NCI-H2196 treated with DMSO at 0.1 percent for 48 hours (cell line): ENCODE measurements around the gene ARHGAP26.

ENCODE experiments used
- DNase-seq: peaks from one replicate; lab custom pipeline; 2025; ENCODE audit not compliant: unreplicated experiment; lab: John Stamatoyannopoulos, UW

Gene ARHGAP26

DNA sequence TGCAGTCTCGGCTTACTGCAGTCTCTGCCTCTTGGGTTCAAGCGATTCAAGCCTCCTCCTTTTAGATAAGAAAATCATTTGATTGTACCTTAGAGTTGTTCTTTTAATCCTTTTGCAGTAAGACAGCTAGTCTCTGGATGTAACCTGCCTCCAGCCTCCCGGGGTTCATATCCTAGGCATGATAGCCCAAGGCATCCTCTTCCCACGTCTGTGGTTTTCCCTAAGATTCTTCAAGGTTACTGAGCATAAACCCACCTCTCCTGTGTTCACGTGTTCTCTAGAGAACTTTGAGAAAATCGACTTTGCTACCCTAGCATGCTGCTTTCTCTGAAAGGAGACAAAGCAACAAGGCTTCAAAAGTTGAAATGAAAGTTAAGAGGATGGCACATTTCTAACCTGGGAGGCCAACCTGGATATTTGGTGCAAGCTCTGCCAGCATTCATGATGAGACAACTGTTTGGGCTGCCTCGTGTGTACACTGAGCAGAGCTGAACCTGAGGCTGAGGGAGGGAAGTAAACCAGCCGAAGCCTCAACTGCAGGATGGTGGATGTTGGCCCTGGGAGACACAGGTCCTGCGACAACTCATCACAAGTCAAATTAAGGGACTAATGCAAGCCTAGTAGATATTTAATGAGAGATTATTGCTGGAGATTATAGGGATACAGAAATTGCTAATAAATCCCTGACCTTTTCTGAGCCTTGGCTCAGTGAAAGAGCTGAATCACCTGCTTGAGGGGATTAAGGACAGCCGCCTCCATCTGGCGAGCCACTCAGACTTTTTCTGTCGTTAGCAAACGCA, 261.8 kb downstream of the ARHGAP26 start:
- DNase-seq, result no peak

DNA sequence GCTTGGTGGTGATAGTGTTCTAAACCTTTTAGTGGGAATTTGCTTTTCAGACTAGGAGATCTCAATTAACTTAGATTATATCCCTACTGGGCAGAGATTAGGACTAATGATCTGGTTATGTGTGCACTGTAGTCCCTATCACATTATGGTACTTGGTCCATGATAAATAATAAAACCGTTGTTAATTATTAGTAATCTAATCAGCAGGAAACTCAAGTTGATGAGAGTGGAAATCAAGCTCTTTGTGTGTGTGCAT, 262.3 kb downstream of the ARHGAP26 start:
- DNase-seq, result no peak

DNA sequence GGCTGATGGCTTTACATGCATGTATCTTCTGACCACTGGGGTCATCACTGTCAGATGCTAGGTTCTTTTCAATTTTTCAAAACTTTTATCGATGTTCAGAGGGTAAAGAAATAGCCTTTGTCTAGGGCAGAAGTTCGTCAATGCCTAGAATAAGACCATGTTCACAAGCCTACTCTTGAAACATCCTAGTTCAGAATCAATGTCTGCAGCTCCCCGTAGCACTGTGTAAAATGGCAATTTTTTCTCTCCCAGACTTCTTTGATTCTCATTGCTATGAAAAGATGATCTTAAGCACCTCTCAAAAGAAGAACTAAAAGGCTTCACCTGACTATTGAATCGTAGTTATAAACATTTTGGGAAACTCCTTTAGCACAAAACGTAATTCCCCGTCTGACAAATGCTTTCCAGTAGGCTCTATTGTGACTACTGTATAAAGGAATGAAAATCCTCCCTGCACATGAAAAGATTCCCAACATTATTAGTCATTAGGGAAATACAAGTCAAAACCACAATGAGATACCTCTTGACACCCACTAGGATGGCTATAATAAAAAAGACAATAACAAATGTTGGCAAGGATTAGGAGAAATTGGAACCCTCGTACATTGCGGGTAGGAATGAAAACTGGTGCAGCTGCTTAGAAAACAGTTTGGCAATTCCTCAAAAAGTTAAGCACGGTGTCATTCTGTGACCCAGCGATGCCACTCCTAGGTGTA, 263.5 kb downstream of the ARHGAP26 start:
- DNase-seq, result peak; percentile 32

DNA sequence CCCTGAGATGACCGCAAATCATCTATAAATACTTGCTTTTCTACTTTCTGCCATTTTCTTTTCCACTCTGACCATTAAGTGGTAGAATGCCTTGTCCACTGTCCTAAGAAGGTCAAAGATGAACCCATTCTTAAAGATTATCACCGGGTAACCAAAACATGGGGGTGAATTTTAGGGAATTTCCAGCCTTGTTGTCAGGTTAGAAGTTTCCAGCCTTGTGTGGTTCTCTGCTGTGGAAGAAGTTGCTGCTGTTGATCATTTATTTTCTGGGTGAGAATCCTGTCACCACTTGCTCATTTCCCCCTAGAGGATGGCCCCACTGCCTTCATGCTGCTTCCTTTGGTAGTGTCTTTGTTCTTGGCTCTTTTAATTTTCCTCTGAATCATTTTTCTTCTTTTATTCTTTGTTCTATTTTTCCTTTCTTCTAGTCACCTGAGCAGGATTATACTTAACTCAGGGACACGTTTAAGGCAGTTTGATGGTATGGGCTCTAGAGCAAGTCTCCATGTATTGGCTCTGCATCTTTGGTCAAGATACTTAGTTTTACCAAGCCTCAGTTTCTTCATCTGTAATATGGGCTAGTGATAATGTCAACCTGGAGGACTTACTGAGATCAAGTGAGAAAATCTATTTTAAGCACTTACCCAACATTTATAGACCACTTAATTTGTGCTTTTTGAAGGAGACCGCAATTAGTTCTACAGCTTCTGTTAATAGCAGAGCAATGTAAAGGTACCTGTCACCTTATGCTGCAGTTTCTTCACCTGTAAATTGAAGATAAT, 266.2 kb downstream of the ARHGAP26 start:
- no peak for DNase-seq

DNA sequence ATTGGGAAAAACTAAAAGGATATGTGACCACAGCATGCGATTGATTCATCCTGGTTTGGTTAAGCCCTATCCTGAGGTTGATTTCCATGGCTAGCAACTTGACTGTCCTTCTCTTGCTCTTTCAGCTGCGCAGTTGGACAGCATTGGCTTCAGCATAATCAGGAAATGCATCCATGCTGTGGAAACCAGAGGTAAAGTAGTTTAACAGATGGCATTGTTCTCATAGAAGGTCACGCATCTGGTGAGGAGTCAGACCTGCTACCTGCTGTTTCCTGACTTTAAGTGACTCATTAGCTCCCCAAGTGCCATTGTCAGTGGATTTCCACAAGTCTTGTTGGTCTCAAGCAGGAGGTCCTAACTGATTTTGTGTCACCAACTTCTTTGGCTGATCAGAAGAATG, 266.9 kb downstream of the ARHGAP26 start:
- DNase-seq, result no peak

DNA sequence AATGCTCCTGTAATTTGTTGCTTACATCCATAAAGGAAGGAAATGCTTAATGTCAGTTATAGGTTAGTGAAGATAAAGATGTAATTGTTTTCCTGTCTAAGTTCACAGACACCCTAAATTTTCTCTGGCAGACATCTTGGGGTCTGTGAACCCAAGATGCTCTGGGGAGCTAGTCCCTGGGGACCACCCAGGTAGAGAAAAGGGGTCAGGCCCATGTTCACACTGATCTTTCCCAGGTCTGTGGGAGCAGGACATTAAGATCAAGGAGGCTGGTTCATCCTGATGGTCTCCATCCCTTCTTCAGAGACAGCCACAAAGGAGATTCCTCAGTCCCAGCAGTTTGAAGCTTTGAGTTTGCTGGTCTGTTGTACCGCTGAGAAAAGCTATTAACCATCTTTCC, 267.5 kb downstream of the ARHGAP26 start:
- no peak for DNase-seq

DNA sequence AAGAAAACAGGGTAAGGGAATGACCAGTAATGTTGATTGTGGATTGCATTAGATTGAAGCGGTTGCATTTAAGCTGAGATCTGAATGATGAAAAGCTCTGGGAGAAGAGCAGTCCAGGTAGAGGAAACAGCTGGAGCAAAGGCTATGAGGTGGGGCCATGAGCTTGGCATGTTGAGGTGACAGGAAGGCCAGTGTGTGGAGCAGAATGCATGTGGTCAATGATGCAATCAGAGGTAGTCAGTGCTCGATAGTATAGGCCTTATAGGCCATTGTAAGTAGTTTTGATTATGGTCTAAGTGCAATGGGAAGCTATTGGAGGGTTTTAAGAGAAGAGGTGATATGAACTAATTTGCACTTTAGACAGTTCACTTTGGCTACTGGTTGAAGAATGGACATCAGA, 270.4 kb downstream of the ARHGAP26 start:
- no peak for DNase-seq

DNA sequence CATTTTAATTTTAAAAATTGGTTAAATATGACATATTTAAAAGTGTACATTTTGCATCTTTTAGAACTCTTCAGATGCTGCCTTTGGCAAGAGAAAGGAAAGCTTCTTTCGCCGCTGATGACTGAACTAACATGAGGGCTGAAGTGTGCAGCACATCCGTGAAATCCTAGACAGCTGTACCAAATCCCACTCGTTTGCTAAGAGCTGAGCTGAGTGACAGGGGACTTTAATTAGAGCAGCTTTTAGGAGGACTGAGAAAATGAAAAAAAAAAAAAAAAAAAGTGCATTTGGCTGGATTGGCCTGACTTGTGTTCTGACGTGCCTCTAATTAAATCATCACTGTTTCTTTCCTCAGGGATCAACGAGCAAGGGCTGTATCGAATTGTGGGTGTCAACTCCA, 271.3 kb downstream of the ARHGAP26 start:
- no peak for DNase-seq

DNA sequence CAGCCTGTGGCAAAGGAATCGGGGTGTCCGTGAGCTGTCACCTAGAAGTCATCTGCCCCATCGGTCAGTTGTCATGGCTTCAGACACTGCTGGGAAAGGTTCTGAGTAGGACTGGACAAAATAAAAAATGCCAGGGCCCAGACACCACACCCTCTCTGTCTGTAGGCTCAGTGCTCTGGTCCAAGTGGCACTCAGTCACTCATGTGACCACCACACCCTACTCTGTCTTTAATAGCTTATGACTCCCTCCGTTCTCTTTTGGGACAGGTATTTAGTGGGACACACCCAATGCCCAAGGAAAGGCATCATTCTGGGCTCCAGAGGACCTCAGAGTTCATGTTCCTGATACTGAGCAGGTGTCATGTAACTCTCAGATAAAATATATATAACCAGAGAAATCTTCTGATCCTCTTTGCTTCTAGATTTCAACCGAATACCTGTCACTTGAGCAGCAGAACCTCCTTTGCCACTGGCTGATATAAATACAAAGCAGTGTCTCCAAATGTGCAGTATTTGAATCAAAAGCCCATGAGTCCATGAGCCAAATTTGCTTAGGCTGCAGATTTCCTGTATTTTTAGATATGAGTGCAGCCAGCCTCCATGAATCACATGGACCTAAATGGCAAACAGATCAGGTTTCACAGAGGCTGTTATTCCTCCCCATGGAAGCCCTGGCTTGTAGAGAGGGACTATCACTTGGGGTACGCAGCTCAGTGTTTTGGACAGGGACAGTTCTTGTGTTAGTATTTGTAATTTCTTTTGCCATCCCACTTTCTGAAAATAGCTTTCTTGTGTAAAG, 272.0 kb downstream of the ARHGAP26 start:
- DNase-seq, result no peak

DNA sequence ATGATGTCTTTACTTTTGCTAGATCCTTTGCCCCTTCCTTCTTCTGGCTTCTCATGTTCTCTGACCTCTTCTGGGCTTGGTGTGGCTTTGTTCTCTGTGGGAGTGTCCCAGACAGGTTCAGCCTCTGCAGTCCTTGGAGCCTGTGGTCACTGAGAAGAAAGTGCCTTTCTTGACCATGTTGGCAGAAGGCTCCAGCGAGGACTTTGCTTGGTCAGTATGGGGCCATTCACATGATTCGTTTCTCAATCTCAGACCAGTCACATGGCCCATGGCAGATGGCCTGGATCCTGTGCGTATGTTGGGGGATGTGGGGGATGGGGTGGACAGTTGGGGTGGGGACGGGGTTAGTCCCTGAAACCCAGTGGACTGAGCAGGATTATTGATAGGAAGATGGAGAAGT, 274.1 kb downstream of the ARHGAP26 start:
- no peak for DNase-seq

DNA sequence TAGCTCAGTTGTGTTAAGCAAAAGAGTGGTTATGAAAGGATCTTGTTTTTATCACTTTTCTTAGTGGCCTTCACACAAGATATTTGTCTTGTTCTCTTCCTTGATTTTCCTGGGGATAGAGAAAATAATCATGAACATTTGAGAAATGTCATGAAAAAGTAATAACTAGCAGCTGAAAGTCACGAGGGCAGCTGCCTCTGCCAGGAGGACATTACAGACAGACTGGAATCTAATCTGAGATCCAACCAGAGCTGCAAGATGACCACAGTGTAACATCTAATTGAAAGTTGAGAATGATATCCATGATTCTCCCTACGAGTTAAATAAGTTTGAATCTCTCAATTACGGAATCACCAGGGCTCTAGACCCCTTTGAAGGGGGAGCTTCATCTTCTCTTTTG, 274.9 kb downstream of the ARHGAP26 start:
- no peak for DNase-seq

DNA sequence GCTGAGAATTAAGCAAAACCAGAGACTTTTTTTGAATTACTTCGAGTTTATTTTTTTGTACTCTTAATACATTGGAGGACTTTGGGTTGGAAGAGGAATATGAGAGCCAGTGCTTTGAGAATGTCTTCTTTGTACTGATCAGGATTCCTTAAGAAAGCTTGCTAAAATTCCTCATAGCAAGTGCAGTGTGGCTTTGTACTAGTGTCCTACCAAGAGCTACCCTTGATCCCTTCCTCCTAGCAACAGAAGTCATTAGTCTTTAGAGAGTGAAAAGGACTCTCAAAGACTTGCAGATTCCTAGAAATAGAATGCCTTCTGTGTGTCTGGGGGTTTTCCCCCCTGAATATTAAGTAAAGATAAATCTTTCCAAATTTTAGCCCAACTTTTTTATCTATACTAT, 276.1 kb downstream of the ARHGAP26 start:
- no peak for DNase-seq

DNA sequence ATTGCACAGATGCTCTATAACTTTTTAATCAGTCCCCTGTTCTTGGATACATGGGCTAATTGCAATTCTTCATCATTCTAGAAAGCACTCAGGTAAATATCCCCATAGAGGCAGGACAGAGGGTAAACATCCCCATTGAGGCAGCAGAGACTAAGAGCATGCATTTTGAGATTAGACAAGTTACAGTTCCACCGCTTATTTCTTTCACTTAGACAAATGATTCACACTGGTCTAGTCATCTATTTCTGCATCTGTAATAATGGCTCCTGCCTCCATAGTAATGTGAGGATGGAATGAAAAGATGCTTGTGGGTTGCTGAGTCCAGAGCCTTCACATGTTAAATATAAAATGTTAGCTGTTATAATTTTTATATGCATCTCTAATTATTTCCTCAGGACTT, 276.9 kb downstream of the ARHGAP26 start:
- no peak for DNase-seq

DNA sequence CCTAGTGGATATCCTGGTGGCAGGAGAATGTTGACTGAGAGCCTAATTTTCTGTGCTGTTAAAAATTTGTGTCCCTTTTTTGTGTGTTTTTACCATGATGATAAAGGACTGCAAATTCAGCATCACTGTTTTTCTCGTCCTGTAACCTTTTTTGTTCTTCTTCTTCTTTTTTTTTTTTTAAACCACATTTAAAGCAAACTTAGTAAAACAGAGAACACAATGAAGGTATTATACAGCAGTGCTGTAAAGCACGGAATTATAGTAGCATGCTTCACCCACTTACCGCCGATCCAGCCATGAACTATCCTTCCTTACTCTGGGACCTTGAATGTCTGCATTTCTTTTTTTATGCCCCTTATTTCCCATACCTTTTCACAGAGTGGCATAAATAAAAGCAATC, 280.0 kb downstream of the ARHGAP26 start:
- no peak for DNase-seq

DNA sequence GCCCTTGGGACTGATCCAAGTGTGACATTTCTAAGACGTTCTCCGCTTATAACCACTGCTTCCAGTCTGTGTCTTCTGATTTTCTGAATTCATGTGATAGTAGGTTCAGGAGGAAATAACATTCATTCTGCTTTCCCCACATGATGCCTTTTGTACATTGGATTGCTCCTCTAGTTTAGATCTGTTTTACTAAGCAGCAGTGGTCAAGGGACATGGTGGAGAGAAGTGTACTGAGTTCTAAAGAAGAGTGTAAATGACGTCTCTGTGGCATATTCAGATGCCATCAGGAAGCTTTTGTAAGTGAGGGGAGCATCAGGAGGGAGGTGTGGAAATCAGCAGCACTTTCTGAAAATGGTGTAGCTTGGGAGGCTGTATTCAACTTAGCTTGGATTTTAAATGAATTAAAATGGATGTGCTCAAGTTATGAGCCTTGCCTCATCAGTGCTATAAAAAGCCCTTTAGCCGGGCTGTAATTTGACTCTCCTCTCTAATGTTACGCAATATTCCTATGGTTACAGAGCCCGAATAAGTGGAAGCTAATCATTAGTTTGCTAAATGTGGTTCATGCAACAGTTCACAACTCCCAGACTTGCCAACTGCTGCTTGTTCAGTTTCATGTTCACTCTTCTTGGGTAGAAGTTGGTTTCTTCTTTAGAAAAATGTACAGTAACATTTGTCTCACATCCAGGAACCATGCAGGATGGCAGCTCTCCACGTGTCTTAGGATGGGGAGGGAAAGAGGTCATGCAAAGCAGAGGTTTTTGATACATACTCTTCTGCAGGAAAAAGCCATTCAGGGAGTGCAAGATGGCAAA, 281.3 kb downstream of the ARHGAP26 start:
- peak; percentile 66 for DNase-seq

DNA sequence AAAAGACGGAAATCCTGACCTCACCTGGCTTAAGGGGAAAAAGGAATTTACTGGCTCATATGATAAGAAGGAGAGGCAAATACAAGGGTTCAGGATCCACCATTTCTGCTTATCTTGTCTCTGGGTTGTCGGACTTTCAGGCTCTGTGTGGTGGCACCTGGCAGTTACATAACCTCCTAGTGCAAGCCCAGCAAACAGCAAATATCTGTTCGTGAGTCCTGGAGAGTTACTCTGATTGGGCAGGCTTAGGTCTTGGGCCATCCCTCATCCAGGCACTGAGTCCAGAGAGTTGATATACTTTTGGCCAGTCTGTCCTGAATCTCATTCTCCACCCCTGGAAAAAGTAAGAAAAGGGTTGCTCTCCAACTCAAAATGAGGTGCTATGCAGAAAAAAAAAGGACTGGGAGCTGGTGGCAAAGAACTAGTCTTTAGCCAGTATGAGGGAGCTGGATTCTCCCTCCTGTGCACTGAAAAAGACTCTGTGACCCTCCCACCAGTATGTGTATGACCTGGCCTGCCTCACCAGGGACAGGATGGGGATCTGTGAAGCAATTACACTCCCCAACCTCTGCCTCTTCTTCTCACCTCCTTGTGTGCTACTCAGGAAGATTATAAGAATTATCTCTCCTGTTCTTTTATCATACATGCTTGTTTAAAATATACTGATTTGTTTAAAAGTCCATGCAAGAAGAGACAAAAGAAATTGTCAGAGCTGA, 282.9 kb downstream of the ARHGAP26 start:
- DNase-seq, result no peak

DNA sequence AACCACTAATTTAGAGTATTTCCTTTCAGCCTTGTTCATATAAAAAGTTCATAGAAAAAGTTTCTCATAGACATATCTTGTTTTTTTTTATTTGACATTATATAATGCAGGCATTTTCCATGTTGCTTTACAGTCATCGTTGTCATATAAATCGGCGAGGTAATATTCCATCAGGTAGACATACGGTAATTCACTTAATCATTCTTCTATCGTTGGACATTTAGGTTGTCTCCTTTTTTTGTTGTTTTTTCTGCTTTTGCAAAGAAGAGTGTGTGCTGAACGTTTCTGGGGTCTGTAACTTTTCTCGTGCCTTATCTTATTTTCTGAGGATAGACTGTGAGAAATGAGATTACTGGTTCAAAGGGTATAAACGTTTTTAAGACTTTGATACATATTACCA, 283.6 kb downstream of the ARHGAP26 start:
- no peak for DNase-seq

DNA sequence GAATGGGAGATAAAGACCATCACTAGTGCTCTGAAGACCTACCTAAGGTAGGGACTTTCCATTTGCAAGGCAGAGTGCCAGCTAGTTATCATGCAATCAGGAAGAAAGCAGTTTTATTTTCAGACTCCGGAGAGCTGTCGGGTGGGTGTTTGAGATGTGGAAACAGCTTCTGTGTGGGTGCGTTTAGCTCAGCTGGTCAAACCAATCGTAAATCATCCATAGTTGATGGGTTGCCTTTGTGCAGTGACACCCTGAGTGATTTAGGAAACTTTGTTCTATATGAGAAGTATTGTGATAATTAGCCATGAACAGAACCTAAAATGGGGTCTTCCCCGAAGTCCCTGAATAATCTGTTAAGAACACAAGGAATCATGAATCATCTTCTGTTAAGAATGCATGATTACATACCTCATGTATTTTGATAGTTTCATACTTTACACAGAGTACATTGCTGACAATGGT, 284.3 kb downstream of the ARHGAP26 start:
- no peak for DNase-seq

DNA sequence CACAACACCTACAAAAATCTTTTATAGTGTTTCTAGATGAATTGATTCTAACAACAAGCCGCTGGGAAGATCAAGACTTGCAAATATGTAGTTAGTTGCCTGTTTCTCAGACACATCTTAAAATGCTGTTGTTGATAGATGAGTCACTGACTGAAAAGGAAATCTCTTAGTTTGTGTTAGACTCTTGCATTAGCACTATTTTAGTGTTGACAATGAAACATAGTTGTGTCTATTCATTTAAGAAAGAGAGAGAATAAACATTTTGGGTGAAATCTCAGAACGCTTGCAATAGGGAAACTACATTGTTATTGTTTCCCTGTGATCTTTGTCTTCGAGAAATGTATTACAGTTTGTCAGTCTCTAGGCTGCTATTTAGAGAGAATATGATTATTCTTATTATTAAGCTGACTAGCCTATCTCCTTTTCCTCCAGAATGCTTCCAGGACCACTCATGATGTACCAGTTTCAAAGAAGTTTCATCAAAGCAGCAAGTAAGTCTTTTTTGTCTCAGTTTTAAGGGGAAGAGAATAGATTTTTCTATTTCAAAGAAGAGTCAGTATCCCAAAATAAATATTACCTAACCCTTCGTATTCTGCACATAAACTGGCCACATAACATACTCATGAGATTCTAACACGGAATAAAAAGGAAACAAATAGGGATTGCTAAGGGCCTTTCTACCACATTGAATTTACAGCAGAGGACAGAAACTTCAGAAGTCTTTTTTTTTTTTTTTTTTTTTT, 285.6 kb downstream of the ARHGAP26 start:
- no peak for DNase-seq
